Activated naive CD8-positive, alpha-beta T cell treated with anti-CD3 and anti-CD28 coated beads, Interleukin-2, amount 50 U/mL, for 16 hours (primary cell): Measurements from ENCODE around the gene REXO1.

Experiments
- DNase-seq: peaks from one replicate; pipeline ENCODE4 v3.0.0-alpha.2; 2020; ENCODE audit warnings: low read depth, low spot score

The REXO1 gene

DNA sequence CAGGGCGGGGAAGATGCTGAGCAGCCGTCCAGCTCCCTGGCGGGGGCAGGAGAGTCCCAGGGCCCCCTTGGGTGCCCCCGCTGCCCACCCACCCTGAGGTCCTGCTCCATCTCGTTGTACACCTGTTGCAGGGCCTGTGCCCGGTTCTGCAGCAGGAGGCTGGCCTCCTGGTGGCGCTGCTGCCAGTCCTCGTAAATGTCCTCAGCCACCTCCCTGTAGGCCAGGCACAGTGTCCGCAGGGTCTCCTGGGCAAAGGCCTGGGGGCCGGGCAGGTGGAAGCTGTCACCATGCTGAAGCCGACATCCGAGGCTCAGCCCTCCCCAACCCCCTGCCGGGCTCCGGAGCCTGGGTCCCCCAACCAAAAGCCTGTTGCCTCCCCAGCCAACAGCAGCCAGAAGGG, 56.4 kb downstream of the REXO1 start:
- DNase-seq: no peak

DNA sequence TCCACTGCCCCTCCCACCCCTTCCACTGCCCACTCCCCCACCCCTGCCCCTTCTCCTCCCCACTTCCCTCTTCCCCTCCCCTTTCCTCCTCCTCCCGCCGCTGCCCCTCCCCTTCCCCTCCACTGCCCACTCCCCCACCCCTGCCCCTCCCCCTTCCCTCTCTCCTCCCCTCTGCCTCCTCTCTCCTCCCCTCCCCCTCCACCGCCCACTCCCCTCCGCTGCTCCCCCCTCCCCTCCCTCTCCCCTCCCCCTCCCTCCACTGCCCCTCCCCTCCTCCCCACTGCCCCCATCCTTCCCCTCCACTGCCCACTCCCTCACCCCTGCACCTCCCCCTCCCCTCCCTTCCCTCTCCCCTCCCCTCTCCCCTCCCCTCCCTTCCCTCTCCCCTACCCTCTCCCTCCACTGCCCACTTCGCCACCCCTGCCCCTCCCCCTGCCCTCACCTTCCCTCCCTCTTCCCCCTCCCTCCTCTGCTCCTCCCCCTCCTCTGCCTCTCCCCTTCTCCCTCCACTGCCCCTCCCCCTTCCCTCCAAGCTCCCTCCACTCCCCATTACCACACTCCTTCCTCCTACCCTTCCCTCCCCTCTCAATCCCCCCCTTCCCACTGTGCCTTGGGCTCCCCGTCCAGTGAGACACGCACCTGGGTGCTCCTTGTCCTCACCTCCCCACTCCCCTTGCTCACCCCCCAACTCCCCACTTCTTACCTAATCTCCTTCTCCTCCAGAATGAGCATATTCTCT, 58.1 kb downstream of the REXO1 start:
- DNase-seq: no peak

DNA sequence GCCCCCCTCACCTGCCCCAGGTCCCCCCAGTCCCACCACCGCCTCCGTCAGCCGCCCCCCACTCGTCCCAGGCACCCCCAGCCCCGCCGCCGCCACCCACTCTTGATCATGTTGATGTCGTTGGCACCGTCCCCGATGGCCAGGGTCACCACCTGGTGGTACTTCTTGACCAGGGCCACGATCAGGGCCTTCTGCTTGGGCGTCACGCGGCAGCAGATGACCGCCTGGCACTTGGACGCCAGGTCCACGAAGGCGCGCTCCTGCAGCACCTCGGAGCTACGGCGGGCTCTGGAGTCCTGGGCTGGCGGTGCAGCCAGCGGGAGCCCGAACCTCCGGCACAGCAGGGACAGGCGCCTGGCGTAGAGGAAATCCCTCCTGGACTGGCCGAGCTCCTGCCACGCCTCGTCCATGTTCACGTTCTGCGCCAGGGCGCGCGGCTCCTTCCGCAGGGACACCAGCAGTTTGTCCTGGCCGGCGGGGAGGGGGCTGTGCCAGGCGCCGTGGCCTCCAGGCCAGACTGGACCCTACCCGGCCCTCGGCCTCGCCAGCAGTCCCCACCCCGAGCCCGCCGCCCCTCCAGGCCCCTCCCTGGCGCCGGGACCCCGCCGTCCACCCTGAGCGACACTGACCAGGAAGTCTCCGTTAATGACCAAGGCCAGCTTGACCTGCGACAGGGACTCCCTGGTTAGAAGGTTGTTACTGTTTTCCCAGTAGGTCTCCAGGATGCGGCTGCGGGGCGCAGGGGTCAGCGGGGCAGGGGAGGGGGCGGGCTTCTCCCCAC, 58.8 kb downstream of the REXO1 start:
- no peak for DNase-seq

DNA sequence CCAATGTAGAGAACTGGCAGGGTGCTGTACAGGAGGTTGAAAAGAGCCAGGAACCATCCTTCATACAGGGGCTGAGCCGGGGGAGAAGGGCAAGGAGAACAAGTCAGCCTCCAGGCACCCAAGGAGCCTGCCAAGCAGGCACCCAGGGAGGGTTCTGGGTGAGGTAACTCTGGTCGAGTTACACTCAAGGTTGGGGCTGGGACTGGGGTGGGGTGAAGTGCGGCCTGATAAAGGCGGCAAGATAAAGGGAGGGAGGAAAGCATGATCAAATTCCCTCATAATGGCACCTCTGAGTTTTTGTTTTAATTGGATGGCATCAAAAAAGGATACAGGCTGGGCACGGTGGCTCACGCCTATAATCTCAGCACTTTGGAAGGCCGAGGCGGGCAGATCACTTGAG, 61.2 kb downstream of the REXO1 start:
- DNase-seq: no peak

DNA sequence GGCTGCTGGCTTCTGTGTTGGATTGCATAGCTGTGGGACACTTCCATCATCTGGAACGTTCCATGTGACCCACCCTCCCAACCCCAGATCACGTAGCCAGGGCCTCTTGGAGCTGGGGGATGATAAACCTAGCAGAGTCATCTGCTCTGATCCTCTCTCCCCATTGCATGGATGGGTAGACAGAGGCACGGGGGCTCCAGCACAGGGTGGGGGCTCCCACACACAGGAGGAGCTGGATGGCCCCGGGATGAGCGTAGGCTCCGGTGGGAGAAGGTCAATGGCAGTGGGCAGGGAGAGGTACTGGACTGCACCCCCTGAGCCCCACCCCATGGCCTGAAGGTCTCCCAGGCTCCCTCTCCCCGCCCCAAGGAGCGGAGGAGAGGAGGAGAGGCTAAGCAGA, 61.6 kb downstream of the REXO1 start:
- no peak for DNase-seq

DNA sequence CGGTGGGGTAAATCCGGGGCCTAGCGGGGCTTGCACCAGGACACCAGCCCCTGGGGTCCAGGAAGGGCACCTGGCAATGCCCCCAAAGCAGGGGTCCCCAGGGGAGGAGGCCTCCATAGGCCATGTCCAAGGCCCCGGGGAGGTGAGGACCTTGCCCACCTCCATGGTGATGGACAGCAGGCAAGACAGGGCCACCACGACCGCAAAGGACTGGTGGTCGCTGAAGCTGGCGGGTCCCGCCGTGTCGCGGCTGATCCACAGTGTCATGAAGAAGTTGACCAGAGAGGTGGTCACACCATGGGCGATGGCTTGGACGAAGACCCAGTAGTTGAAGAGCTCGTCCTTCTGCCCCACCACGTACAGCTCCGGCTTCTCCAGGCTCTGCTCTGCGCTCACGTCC, 63.0 kb downstream of the REXO1 start:
- DNase-seq: no peak

DNA sequence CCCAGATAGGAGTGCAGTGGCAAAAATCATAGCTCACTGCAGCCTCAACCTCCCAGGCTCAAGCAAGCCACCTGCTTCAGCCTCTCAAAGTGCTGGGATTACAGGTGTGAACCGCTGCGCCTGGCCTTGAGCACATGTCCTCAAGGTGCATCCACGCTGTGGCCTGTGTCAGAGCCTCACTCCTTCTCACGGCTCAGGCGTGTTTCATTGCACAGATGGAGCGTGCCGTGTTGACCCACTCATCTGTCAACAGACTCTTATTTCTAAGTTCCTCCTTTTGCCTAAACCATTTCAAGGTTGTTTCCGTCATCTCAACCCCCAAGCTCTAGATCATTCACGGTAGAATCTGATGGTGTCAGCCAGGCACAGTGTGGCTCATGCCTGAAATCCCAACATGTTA, 64.4 kb downstream of the REXO1 start:
- no peak for DNase-seq

DNA sequence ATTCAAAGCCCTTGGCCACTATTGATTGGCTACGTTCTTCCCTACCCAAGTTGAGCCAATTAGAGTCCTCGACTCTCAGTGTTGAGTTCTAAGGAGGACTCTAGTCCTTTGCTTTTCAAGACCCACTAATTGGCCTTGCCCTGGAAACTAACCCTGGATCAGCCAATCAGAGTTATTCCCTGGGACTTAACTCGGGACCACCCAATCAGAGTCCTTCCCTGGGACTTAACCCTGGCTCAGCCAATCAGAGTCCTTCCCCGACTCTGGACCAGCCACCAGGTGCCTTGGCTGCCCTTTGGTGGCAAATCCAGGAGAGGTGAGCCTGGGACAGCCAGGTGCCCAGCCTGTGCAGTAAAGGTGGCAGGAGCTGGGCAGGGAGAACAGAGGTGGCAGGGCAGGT, 64.9 kb downstream of the REXO1 start:
- no peak for DNase-seq

DNA sequence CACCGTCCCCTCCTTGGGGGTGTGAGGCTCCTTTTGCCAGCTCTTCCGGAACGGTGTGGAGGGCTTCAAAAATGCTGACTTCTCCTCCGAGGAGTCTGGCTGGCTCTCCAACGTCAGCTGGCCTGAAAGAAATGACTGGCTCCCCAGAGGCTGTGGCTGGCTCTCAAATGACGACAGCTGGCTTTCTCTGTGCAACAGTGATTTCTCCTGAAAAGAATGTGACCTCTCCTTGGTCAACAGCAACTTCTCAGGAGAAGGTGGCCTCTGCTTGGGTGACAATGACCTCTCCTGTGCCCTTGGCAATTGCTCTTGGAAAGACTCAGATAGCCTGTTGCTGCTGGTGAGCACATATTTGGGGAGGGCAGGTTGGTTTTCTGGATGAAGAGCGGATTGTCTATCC, 65.8 kb downstream of the REXO1 start:
- DNase-seq: no peak

DNA sequence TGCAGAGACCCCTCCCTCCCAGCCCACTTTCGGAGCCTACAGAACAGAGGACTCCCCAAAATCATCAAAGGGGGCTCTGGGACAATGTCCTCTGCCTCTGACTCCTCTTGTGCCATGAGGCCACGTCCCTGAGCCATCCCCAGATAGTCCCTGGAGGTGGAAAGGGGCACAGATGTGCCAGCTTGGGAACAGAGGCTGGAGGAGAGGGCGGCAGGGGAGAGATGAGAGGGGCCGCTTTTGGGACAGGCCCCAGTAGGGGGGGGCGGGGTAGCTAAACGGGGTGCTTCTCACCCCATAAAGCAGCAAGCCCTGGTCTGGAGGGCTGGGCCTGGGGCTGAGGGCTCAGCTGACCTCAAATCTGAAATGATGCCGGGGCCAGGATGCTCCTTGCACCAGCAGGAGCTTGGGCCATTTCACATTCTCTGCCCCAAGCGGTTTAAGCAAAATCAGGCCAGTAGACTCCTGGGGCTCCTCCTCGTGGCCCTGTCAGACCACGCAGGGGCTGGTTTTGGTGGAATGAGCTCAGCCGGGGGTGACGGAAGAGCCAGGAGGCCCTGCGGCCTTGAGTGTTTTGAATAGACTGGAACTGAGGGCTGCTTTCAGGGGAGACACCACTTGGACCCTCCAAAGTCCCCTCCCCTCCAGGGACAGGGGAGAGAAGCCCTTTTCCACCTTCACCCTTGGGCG, 67.9 kb downstream of the REXO1 start:
- DNase-seq: no peak

DNA sequence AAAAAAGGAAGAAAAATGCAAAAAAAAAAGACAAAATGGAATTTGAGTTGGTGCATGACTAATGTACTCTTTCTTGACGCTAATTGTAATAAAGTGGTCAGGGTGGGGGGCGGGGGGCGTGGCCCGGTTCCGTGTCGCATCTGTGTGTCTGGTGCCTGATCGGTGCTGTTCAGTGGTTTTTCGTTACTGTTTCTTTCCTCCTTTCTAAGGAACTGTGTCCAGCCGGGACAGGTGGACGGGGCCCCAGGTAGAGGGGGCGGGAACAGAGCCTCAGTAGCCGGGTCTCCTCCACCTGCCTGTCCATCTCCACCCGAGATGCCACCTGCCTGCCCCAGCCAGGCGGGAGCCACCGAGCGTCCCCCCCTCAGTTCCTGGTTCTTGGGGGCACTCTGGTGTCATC, 68.7 kb downstream of the REXO1 start:
- DNase-seq: no peak

DNA sequence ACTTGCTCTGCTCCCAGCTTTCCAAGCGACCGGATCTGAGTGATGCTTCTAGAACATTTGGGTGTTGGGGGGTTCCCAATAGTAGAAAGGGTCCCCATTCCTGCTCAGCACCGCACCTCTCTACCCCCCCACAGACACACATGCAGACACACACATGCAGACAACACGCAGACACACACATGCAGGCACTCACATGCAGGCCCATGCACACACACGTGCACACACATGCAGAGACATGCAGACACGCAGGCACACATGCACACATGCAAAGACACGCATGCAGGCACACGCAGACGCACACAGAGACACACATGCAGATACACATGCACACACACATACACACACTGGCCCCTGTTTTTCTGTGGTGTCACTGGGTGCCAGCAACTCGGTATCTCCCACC, 71.1 kb downstream of the REXO1 start:
- no peak for DNase-seq

DNA sequence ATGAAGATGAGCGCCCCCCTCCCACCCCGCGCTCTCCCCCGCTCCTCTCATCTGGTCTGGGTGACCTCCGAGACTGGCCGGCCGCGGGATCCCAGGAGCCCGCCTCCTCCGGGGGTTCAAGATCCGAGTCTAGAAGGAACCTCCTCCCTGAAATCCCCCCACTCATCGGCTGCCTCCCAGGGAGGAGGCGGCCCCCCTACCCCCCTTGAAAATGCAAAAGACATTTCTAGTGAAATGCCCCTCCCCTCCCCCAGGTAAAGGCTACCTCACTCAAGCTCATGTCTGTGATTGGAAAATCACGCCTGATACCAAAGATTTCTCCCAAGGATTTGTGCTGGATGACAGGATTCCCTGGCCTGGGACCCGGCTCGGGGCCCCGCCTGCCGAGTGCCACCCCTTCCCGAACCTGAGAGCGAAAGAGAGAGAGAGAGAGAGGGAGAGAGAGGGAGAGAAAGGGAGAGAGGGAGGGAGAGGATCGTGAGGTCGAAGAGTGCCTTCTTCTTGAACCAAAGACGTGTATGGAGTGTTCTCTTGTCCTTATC, 71.6 kb downstream of the REXO1 start:
- DNase-seq: no peak

DNA sequence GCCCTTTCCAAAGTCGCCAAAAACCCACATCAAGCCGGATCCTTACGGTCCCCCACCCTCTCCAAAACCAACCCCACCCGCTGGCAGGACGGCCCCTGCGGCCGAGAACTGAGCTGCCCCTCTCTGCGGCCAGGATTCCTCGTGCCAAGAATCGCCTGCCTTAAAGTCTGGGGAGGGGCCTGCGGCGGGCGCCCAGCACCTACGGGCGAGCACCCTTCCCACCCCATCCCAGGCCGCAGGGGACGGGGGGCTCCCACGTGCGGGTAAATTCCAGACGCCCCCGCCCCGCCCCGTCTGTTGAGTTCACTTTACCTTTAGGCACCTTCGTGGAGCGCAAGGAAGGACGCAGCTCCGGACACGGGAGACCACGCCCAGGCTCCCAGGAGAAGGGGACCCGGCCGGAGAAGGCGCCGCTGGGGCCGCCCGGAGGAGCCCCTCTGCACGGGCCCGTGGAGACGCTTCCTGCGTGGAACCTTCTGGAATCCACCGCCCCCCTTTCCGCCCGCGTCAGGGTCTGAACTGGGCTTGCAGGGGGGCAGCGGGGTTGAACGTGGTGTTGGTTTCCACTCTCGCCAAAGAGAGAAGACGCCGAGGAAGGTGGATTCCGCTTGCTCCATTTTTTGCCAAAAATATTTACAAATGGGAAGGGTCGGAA, 72.2 kb downstream of the REXO1 start:
- no peak for DNase-seq

DNA sequence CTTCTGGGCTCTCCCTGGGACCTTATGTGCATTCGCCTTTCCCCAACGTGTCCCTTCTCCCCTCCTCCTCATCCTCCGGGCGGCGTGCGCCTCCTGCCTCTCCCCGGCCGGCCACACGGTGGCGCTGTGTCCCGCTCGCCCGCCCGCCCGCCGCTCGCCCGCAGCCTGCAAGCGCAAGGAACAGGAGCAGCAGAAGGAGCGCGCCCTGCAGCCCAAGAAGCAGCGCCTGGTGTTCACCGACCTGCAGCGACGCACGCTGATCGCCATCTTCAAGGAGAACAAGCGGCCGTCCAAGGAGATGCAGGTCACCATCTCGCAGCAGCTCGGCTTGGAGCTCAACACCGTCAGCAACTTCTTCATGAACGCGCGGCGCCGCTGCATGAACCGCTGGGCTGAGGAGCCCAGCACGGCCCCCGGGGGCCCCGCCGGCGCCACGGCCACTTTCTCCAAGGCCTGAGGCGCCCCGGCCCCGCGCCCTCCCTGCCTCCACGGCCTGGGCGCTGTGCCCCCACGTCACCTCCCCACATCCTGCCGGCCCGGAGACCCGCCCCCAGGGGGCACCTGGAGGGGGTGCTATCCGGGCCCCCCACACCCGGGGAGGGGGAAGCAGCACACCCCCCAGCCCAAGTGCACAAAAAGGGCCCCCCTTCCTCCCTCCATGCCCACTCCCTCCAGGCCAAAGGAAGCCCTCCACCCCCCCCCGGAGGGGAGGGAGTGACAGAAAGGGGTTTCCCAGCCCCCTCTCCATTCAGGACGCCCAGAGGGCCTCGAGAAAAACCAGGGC, 73.1 kb downstream of the REXO1 start:
- no peak for DNase-seq

DNA sequence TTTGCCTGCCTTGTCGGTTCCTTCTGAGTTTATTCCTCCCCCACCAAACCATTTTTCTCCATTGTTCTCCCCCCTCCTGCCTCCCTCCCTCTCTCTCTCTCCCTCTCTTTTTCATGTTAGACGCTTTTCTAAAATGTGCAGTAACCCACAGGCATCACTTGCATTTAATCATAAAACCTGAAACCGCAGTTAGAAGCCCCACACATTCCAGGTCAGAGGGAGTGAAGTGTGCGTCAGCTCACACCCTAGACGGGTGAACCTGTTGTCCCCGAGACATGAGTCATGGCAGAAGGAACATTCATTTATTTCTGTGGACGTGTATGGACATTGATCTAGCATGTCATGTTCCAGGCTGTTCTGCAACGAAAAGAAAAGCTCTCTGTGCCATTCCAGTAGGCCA, 75.1 kb downstream of the REXO1 start:
- DNase-seq: no peak

DNA sequence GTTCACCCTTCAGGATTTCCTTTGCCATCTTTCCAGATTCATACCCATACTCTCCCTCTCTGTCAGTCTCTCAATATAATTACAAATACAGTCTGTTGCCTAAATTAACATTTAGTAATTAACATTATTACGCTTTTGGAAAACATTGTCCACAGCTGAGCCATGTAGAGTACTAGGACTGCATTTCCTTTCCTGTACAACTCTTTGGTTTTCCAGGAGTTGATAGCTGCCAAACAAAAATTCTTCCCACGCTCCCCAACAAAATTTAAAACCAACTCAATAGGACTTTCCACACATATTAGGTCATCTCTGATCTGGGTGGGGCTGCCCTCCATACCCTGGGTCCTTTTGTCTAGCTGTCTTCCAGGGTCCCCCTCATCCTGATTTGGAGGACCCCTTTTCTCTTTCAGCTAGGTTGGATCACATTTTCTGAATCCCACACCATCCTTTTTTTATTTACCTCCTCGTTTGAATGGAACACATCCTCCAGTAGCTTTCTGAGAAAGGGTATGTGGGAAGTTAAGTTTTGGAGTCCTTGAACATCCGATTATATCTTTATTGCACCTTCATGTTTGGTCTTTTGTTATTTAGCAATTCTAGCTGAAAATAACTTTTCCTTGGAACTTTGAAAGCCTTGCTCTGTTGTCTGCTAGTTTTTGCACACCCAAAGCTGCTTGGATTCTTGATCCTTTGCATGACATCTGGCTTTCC, 77.3 kb downstream of the REXO1 start:
- DNase-seq: no peak

DNA sequence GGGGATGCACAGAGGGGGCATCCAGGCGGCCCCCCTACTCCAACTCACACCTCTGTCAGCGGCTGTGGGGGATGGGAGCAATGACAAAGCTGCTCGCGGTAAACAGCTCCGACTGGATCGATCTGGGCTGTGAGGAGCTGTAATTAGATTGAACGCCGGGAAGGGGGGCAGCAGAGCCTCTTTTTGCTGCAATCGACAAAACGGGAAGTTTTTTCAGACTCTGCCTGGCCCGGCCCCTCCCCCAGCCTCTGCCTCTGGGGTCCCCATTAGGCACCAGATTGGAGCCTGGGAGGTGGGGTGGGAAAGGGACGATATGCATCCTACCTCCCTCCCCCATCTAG, 78.7 kb downstream of the REXO1 start:
- no peak for DNase-seq

DNA sequence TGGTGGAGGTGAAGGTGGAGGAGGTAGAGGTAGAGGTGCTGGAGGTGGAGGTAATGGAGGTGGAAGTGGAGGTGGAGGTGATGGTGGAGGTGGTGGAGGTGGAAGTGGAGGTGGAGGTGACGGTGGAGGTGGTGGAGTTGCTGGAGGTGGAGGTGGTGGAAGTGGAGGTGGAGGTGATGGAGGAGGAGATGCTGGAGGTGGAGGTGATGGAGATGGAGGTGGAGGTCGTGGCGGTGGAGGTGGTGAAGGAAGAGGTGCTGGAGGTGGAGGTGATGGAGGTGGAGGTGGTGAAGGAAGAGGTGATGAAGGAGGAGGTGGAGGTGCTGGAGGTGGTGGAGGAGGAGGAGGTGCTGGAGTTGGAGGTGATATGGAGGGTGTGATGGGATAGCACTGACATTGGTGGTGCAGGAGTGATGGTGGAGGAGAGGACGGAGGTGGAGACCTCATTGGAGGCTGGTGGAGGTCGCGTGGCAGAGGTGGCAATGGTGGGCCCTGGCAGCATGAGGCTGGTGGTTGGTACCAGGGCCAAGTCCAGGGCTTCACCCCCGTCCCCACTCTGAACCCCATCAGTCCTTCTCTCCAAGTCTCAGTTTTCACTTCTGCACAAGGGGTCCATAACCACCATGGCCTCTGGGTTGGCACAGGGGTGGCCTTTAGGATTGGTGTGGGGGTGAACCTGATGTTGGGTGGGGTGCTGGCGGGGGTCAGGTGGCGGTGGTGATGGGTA, 79.2 kb downstream of the REXO1 start:
- DNase-seq: no peak

DNA sequence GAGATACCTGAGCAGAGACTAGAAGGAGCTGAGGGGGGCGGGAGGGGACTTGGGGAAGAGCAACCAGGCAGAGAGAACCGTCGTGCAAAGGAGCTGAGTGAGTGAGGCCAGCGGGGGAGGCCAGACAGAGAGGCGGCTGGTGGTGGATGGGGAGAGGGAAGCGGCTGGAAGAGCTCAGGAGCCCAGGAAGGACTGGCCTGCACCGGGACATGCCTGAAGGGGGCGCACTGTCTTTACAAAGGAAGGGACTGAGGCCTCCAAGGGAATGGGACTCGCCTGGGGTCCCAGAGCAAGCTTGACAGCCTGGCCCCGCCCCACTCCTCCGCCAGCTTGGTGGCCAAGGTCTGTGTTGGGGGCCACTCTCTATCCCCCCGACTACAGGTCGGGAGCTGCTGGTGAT, 80.0 kb downstream of the REXO1 start:
- no peak for DNase-seq
